Measurements from ENCODE around the gene PMVK. TPM values are rescaled to one million over a fixed set of nuclear protein-coding genes. Genes with fewer than 3 reads are reported as not detected.

PMVK gene
- total RNA-seq, 2 donors from 2014 or later = 38.6 to 66.9 TPM

DNA sequence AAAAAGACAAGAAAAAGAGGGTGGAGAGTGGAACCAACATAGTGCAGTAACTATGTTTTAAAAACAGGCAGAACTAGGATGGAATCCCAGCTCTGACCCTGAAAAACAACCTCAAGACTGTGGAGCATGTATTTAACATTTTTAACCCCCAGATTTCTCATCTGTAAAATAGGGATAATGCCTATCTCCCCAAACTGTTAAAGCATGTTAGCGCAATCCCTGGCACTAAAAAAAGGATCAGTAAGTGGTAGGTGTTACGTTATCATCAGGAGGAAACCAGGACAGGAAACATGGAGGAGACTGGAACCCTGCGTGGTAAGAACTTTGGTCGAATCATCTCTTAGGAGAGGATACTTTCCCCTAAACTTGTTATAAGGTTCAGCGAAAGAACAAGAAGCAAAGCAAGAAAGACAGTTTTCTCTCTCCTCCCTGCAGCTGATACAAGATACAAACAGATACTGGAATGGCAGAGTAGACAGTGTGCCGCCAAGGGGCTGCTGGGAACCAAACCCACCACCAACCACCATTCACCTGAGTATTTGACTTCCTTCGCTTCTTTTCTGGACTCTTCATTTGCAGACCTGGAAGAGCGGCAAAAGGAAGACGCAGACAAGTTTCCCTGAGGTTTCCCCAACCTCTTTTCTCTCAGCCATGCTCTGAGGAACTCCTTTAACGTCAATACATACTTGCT is 24.1 kb upstream of the PMVK start:
- no peak for ATAC-seq (replicated peaks)
- H3K9me3 Mint-ChIP-seq = no peaks in the 10 kb centered on the region

DNA sequence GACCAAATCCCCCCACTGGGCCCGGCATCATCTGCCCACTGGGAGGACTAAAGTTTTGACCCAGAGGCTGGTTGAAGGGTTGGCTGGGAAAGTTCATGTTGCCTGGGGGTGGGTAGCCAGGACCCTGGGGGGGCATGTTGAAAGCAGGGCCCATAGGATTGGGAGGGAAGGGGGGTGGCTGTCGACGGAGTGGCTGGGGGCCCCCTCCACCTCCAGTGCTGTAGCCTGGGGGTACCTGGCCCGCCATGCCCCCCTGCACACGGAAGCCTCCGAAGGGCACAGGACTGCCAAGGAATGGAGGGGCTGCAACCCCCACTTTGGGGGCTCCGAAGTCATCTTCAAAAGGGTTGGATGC is 22.9 kb upstream of the PMVK start:
- peak overlapping the region; percentile 88 for H3K27ac Mint-ChIP-seq
- H3K4me3 Mint-ChIP-seq = peak overlapping the region; percentile 95
- H3K36me3 Mint-ChIP-seq (ENCODE audit: low read depth) = peaks cover 92% of the 10 kb centered on the region
- H3K9me3 Mint-ChIP-seq = no peaks in the 10 kb centered on the region
- no peaks in the 10 kb centered on the region for H3K27me3 Mint-ChIP-seq
- no peak for ATAC-seq (replicated peaks)
- H3K4me1 Mint-ChIP-seq = peaks cover 21% of the 10 kb centered on the region

More for the DNA sequence above, 24.1 kb upstream of the PMVK start:
- Mint-ChIP-seq H3K4me1 (peaks cover 18% of the 10 kb centered on the region), H3K27ac (peak overlapping the region; percentile 88), H3K4me3 (peak overlapping the region; percentile 95), H3K27me3 (no peaks in the 10 kb centered on the region), H3K36me3 (ENCODE audit: low read depth) (peaks cover 93% of the 10 kb centered on the region)

DNA sequence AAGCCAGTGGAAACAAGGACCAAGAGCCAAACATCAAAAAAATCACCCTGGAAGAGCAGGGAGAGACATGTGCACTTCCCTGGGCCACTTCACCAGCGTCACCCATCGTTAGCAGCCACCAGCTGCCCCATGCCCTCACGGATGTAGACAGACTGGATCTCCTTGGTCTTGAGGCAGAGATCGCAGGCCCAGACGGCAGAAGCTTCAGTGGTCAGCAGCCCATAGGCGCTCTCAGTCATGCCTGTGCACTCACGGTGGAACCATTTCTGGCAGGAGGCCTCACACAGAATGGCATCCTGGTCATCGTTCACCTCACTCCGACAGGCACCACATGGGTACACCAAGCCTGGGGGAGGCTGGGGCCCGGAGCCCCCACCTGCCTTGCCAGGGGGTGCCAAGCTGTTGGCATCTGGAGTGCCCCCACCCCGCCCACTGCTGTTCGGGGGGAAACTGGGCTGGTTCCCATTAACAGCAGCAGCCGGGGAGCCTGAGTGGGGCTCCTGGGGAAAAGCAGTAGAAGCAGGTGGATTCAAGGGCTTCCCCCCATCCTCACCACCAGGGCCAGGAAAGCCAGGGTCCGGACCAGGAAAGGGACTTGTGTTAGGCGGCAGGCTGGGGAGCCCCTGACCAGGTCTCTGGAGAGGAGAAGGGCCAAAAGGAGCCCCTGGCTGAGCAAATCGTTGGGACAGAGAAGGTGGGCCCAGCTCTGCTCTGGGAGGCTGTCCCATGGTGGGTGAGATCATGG is 22.3 kb upstream of the PMVK start:
- Mint-ChIP-seq H3K27ac (peak overlapping the region; percentile 70), H3K36me3 (ENCODE audit: low read depth) (peaks cover 87% of the 10 kb centered on the region), H3K9me3 (no peaks in the 10 kb centered on the region), H3K4me1 (peaks cover 24% of the 10 kb centered on the region), H3K27me3 (no peaks in the 10 kb centered on the region), H3K4me3 (peak overlapping the region; percentile 95)
- ATAC-seq (replicated peaks) = no peak

- H3K36me3 Mint-ChIP-seq (ENCODE audit: low read depth) = peaks cover 84% of the 10 kb centered on the region
- peaks cover 28% of the 10 kb centered on the region for H3K4me1 Mint-ChIP-seq
- H3K9me3 Mint-ChIP-seq = no peaks in the 10 kb centered on the region
- H3K27me3 Mint-ChIP-seq = no peaks in the 10 kb centered on the region
- H3K4me3 Mint-ChIP-seq = peak overlapping the region; percentile 19
- no peak for ATAC-seq (replicated peaks)
- H3K27ac Mint-ChIP-seq = peak overlapping the region; percentile 70
Observed at GRCh38 chr1:154958036-154958435, 21.5 kb upstream of the PMVK start.

- H3K27ac Mint-ChIP-seq = peak overlapping the region; percentile 100
- H3K36me3 Mint-ChIP-seq (ENCODE audit: low read depth) = peaks cover 84% of the 10 kb centered on the region
- no peaks in the 10 kb centered on the region for H3K27me3 Mint-ChIP-seq
- H3K4me3 Mint-ChIP-seq = peak overlapping the region; percentile 99
- H3K9me3 Mint-ChIP-seq = no peaks in the 10 kb centered on the region
- peaks cover 37% of the 10 kb centered on the region for H3K4me1 Mint-ChIP-seq
- ATAC-seq (replicated peaks) = no peak
Observed at GRCh38 chr1:154957091-154957657, 20.7 kb upstream of the PMVK start.

DNA sequence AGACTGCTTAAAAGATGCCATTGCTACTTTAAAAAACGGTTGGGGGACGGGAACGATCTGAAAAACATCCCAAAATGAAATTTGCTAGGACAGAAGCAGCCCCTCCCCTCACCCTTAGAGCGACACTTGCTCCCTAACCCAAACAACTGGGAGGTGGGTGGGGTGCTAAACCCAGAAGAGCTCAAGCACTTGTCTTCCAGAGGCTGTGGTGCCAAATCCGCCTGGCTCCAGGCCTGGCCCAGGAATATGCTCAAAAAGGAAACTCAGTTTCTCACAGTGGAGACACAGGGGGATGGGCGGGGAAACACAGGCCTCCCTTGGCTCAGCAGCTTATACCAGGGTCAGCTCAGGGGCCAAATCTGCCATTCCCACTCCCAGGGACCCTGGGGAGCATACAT is 20.0 kb upstream of the PMVK start:
- Mint-ChIP-seq H3K4me1 (peaks cover 41% of the 10 kb centered on the region), H3K27ac (peak overlapping the region; percentile 100), H3K36me3 (ENCODE audit: low read depth) (peaks cover 87% of the 10 kb centered on the region), H3K27me3 (no peaks in the 10 kb centered on the region), H3K4me3 (peak overlapping the region; percentile 99), H3K9me3 (no peaks in the 10 kb centered on the region)
- ATAC-seq (replicated peaks) = no peak

GRCh38 chr1:154955718-154956543 is 19.4 kb upstream of the PMVK start, which contains the start of gene PBXIP1:
PBXIP1 (minus strand) TSS chr1:154956099; CDS start chr1:154953721, 2,378 bp downstream.
- H3K36me3 Mint-ChIP-seq (ENCODE audit: low read depth) = peaks cover 88% of the 10 kb centered on the region
- H3K9me3 Mint-ChIP-seq = no peaks in the 10 kb centered on the region
- H3K4me1 Mint-ChIP-seq = peaks cover 42% of the 10 kb centered on the region
- H3K27ac Mint-ChIP-seq = peak within 1 kb of the TSS; percentile 100
- H3K4me3 Mint-ChIP-seq = peak within 1 kb of the TSS; percentile 99
- peak; percentile 55 for ATAC-seq (replicated peaks)
- no peaks in the 10 kb centered on the region for H3K27me3 Mint-ChIP-seq

DNA sequence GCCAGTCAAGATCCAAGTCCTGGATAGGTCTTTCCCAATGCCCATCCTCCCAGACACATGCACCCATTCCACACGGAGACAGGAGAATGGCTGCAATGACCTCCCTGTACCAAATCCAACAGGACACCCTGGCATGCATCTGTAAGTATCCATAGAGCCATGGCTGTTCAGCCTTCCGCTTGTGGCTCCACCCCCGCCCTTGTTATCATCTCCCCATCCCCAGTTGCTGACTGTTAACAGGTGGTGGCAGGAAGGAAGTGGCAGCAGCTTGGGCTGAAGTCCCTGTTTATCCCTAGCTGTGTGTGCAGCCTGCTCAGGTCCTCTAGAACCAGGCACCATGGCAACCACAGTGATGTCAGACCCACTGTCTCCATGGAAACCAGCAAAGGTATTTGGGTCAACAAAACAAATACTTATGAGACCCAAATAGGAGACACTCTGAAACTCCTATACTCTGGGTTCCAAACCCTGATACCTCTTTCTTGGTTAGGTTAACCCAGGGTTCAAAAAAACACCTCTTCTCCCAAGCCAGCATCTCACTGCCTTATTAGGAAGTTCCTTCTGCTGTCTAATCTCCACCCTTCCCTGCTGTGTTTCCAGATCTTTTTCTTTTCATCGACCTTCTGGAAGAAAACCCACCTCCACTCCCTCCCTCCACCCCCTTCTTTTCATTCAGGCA is 18.7 kb upstream of the PMVK start:
- Mint-ChIP-seq H3K9me3 (no peaks in the 10 kb centered on the region), H3K4me1 (peaks cover 49% of the 10 kb centered on the region), H3K36me3 (ENCODE audit: low read depth) (peaks cover 88% of the 10 kb centered on the region), H3K4me3 (peak overlapping the region; percentile 99), H3K27me3 (no peaks in the 10 kb centered on the region), H3K27ac (peak overlapping the region; percentile 100)
- ATAC-seq (replicated peaks) = peak; percentile 87

- no peaks in the 10 kb centered on the region for H3K9me3 Mint-ChIP-seq
- no peak for ATAC-seq (replicated peaks)
- no peaks in the 10 kb centered on the region for H3K27me3 Mint-ChIP-seq
- peak overlapping the region; percentile 100 for H3K27ac Mint-ChIP-seq
- H3K4me1 Mint-ChIP-seq = peaks cover 49% of the 10 kb centered on the region
- H3K36me3 Mint-ChIP-seq (ENCODE audit: low read depth) = peaks cover 84% of the 10 kb centered on the region
- peak overlapping the region; percentile 99 for H3K4me3 Mint-ChIP-seq
Observed at GRCh38 chr1:154954541-154954940, 18.0 kb upstream of the PMVK start.

DNA sequence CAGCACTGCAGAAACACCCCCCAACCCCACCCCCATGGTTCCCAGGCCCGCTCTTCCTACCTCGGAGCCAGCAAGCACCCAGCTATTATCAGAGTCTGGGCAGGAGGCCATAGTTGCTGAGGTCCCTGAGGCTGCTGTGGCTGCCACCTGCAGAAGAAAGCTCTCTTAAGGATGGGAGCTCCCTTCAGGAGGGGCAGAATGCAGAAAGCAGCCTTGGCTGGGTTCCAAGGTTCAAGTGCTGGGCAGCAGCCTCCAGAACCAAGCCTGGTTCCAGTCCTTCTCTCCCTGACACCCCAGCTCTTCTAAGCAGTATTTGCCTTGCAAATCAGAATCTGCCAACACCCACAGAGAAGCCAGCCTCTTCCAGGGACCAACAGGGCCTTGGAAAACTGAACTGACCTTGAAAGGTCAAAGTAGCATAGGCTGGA is 17.1 kb upstream of the PMVK start:
- H3K36me3 Mint-ChIP-seq (ENCODE audit: low read depth) = peaks cover 84% of the 10 kb centered on the region
- peaks cover 54% of the 10 kb centered on the region for H3K4me1 Mint-ChIP-seq
- H3K27ac Mint-ChIP-seq = peak overlapping the region; percentile 100

DNA sequence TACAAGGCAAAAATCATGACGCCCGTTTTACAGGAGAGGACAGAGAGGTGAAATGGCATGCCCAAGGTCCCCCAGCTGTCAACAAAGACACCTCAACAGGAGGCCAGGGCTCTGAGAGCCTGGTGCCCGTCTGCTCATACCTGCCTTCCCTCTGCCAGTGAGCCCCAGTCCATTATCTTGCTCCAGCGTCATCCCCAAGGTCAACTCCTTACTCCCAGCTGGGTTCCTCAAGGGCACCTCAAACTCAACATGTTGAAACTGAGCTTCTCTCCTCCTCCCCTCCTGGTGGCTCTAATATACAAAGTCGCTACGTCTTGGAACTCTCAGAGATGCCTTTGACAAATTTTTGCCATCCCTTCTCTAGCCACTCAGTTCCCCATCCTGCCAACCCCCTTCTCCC is 16.1 kb upstream of the PMVK start:
- Mint-ChIP-seq H3K27ac (peak overlapping the region; percentile 100), H3K36me3 (ENCODE audit: low read depth) (peaks cover 84% of the 10 kb centered on the region), H3K9me3 (no peaks in the 10 kb centered on the region), H3K27me3 (no peaks in the 10 kb centered on the region), H3K4me3 (peak overlapping the region; percentile 99), H3K4me1 (peaks cover 56% of the 10 kb centered on the region)
- no peak for ATAC-seq (replicated peaks)

More for the DNA sequence above, 17.1 kb upstream of the PMVK start:
- Mint-ChIP-seq H3K27me3 (no peaks in the 10 kb centered on the region), H3K4me3 (peak overlapping the region; percentile 99), H3K9me3 (no peaks in the 10 kb centered on the region)
- no peak for ATAC-seq (replicated peaks)

DNA sequence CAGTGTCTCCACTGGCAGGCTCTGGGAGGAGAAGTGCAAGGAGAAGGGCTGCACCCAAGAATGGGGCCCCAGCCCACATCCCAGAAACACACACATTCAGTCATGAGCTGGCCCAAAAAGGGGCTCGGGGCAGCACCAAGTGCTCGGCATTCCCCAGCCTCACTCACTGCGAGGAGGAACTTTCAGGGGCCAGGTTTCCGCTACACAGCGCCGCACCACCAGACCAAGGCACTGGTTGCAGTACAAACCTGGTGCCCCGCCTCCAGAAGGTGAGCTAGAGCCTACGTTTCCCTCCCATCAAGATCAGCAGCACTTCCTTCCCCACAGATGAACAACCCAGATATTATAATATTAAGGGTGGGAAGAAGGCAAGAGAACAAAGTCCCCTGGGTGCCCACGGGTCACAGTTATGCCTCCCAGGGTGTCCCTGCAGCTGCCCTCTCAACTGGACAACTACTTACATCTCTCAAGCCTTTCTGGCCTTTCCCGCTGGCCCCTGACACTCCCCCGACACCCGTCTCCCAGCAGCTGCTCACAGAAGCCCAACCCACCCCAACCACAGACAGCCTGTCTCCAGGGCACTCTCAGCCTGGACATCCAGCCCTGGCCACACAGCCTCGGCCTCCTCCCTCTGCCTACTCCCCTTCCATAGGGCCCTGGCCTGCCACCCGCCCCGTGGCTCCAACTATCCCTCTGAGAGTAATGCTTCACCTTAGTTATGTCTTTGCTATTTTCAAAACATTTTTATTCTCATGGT is 15.6 kb upstream of the PMVK start:
- H3K27ac Mint-ChIP-seq = peak overlapping the region; percentile 100

GRCh38 chr1:154948079-154948478 is 11.6 kb upstream of the PMVK start:
- ATAC-seq (replicated peaks) = no peak
- Mint-ChIP-seq H3K4me3 (no peak overlapping the region), H3K36me3 (ENCODE audit: low read depth) (peaks cover 76% of the 10 kb centered on the region), H3K27me3 (no peaks in the 10 kb centered on the region), H3K4me1 (peaks cover 44% of the 10 kb centered on the region), H3K9me3 (no peaks in the 10 kb centered on the region), H3K27ac (peak overlapping the region; percentile 73)

More for the DNA sequence above, 15.6 kb upstream of the PMVK start:
- peaks cover 52% of the 10 kb centered on the region for H3K4me1 Mint-ChIP-seq
- H3K36me3 Mint-ChIP-seq (ENCODE audit: low read depth) = peaks cover 82% of the 10 kb centered on the region
- H3K27me3 Mint-ChIP-seq = no peaks in the 10 kb centered on the region
- no peaks in the 10 kb centered on the region for H3K9me3 Mint-ChIP-seq
- peak; percentile 57 for ATAC-seq (replicated peaks)
- H3K4me3 Mint-ChIP-seq = peak overlapping the region; percentile 99

Data from activated T-helper 17 cell treated with anti-CD3 and anti-CD28 coated beads, Interleukin-2, amount 50 U/mL, for 72 hours (primary cell).